GM10847 (cell line): Measurements from ENCODE around the gene C10orf88.
A peak's percentile ranks its signal among the peaks of the same experiment; 100 is the strongest.

ENCODE experiments used
- POLR2A ChIP-seq: IDR thresholded peaks from 2 replicates; pipeline ENCODE4 v1.6.1; 2011; ENCODE audit not compliant: insufficient read length; ENCODE audit errors: extremely low read depth

C10orf88 gene

GRCh38 chr10:122980209-122981065, 26.4 kb upstream of the C10orf88 start, which contains the start of gene PSTK:
TSS of gene PSTK (plus strand) at chr10:122980401. CDS start at chr10:122980480, 79 bp downstream.
- peak; percentile 65 for TF ChIP-seq POLR2A

DNA sequence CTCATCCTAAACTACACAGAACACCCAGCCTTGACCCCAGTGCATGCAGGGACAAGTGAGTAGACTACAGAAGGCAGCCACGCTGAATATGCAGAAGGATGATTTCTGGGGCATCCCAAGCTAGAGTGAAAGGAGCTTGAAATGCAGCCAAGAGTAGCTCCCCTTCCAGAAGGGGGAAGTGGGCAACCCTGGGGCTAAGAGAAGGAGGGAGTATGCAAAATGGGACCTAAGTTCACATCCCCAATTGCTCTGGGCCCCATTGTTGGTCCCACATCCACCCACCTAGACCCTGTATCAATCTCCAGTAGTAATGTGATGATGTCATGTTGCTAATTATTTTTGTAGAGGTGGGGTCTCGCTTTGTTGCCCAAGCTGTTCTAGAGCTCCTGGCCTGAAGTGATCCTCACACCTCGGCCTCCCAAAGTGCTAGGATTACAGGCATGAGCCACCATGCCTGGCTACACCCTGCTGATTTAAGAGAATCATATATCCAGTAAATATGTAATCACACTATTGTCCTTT, 20.6 kb upstream of the C10orf88 start:
- TF ChIP-seq POLR2A = no peak

DNA sequence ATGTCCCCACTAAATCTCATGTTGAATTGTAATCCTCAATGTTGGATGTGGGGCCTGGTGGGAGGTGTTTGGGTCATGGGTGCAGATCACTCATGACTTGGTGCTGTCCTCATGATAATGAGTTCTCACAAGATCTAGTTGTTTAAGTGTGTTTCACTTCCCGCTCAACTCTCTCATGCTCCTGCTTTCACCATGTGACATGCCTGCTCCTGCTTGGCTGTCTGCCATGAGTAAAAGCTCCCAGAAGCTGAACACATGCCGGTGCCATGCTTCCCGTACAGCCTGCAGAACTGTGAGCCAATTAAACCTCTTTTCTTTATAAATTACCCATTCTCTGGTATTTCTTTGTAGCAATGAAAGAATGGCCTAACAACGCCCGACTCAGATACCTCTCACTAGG, 20.0 kb upstream of the C10orf88 start:
- no peak for TF ChIP-seq POLR2A

DNA sequence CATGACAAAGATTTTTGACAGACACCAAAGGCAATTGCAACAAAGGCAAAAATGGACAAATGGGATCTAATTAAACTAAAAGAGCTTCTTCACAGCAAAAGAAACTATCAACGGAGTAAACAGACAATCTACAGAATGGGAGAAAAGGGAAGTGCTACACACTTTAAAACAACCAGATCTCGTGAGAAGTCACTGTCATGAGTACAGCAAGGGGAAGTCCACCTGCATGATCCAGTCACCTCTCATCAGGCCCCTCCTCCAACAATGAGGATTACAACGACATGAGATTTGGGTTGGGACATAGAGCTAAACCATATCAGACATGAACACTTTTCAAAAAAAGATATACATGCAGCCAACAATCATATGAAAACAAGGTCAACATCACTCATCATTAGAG, 14.7 kb upstream of the C10orf88 start:
- no peak for TF ChIP-seq POLR2A

- no peak for TF ChIP-seq POLR2A
Measured at GRCh38 chr10:122966879-122967278, 12.9 kb upstream of the C10orf88 start.

DNA sequence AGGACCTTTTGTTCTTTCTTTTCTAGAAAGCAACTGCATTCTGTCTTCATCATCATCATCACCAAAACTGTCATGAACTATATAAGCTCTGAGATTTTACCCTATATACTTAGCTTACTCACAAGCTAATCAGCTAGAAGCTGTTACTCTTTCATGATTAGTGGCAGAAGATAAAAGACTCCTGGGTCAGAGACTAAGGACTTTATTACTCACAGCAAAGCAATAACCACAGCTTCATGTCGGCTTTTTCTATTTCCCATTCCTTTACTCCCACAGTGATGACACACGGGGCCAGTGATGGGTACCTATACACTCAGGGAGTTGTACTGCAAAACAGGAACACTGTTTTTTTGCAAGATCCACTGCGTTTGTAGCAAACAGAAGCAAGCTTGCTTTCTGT, 8.4 kb upstream of the C10orf88 start:
- TF ChIP-seq POLR2A = no peak

- no peak for TF ChIP-seq POLR2A
Measured at GRCh38 chr10:122957474-122957873, 3.4 kb upstream of the C10orf88 start.

DNA sequence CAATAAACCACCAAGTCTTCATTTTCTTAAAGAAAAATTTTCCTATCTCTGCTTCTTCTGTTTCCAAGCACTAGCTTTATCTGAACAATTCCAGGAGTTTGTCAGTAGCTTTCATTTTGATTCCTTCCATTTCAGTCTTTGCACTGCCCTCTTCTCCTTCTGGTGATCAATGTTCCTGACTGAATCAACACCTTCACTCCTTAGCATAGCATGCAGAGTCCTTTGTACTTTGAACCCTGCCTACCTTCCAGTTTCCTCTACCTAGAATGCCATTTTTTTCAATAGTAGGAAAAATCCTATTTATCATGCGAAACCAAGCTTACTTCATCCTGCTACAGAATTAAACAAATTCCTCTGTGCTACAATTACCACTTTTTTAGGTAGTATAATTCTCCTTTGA, 1.9 kb upstream of the C10orf88 start:
- TF ChIP-seq POLR2A = no peak

GRCh38 chr10:122954731-122955050, 664 bp upstream of the C10orf88 start:
- TF ChIP-seq POLR2A = no peak

- TF ChIP-seq POLR2A = no peak
Measured at GRCh38 chr10:122949296-122949695, 4.7 kb downstream of the C10orf88 start.

GRCh38 chr10:122939856-122940543, 14.0 kb downstream of the C10orf88 start:
- TF ChIP-seq POLR2A = no peak

DNA sequence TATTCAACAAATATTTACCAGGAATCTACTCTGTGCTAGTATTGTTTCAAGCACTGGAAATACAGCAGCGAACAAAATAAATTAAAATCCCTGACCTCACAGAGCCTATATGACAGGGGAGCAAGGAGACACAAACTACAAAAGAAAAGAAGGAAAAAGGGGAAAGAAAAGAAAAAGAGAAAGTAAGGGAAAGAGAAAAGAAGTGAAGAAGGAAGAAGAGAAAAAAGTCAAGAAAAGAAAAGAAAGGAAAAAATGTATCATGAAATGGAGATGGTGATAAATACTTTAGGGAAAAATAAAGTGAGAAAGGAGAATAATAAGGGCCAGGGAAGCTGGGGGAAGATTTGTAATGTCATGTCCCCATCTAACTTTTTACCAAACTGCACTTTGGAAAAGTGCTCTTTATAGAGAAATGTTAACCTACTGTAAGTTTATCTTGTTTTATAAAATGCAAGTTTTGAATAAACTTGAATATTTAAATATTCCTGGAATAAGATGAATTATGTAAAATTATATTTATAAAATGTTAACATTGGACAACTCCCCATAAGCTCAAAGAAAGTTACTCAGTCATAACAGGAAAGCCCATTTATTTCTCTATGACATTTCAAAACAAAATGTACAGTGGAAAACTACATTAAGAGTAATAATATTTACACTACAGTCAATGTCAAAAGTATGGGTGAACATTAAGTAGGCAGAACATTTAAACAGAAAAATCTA, 14.7 kb downstream of the C10orf88 start:
- TF ChIP-seq POLR2A = no peak

- no peak for TF ChIP-seq POLR2A
Measured at GRCh38 chr10:122931088-122931906, 22.7 kb downstream of the C10orf88 start.

- TF ChIP-seq POLR2A = no peak
Measured at GRCh38 chr10:122930140-122930539, 23.9 kb downstream of the C10orf88 start.

- TF ChIP-seq POLR2A = no peak
Measured at GRCh38 chr10:122915700-122916099, 38.3 kb downstream of the C10orf88 start.
